H1 (cell line): ENCODE measurements around the gene MRPL55. TPM values are rescaled to one million over a fixed set of nuclear protein-coding genes. Genes with fewer than 3 reads are reported as not detected.

Source experiments
- CTCF ChIA-PET: fragments of 300-600 bp; sonication (Branson Sonifier 250); formaldehyde crosslinking; loops from one replicate; lab custom pipeline; 2021; ENCODE audit not compliant: partially characterized antibody; lab: Charles Lee
- POLR2A ChIA-PET: fragments of 300-600 bp; sonication (Branson Sonifier 250); formaldehyde crosslinking; loops from one replicate; lab custom pipeline; 2021; ENCODE audit warnings: inconsistent platforms; ENCODE audit not compliant: partially characterized antibody; lab: Charles Lee
- DNase-seq, 2 experiments: peaks; one replicate each; pipeline versions ENCODE4 v3.0.0 to v3.0.0-alpha.2; 2010 to 2022; ENCODE audit warnings: low spot score in 2 of 2, low read depth in 1 of 2, mixed read lengths in 1 of 2
- FAIRE-seq: peaks from 2 replicates; lab custom pipeline; 2011; peaks lifted over from hg19 to GRCh38; lab: Jason Lieb, UNC
- H2AFZ ChIP-seq: 2 replicates; pipeline ENCODE4 v1.8.1; 2012; ENCODE audit warnings: low read length, inconsistent platforms
- H2AK5ac ChIP-seq: 2 replicates; pipeline ENCODE4 v1.6.1; 2013; ENCODE audit warnings: low read depth, low read length
- H2BK120ac ChIP-seq: replicated peaks from 2 replicates; pipeline ENCODE3; 2013; ENCODE audit warnings: low read depth, low read length, inconsistent platforms
- H2BK12ac ChIP-seq: 2 replicates; pipeline ENCODE4 v1.6.1; 2013; ENCODE audit warnings: low read depth, low read length
- H2BK15ac ChIP-seq: 2 replicates; pipeline ENCODE4 v1.6.1; 2013; ENCODE audit warnings: low read length
- H2BK20ac ChIP-seq: 2 replicates; pipeline ENCODE4 v1.6.1; 2013; ENCODE audit warnings: low read length
- H2BK5ac ChIP-seq: 2 replicates; pipeline ENCODE4 v1.6.1; 2013; ENCODE audit warnings: low read depth, low read length
- H3K14ac ChIP-seq: 2 replicates; pipeline ENCODE4 v1.6.1; 2013; ENCODE audit warnings: inconsistent platforms; ENCODE audit not compliant: insufficient read length
- H3K18ac ChIP-seq: 2 replicates; pipeline ENCODE4 v1.6.1; 2013; ENCODE audit warnings: low read length; ENCODE audit errors: extremely low read depth
- H3K23ac ChIP-seq: 2 replicates; pipeline ENCODE4 v1.6.1; 2013; ENCODE audit warnings: inconsistent platforms; ENCODE audit not compliant: insufficient read length
- H3K23me2 ChIP-seq: 2 replicates; pipeline ENCODE4 v1.6.1; 2013; ENCODE audit warnings: low read depth, low read length
- H3K27ac ChIP-seq: 2 replicates; pipeline ENCODE4 v1.6.1; 2011; ENCODE audit warnings: low read depth, low read length, inconsistent platforms
- H3K27me3 ChIP-seq, 4 experiments: replicated peaks in 1 of 4; 1 replicate in 1 of 4; 2 replicates in 3 of 4; pipeline versions ENCODE4 v1.6.1 to v1.8.1; 2011 to 2013; ENCODE audit warnings: low read length in 3 of 4, mild to moderate bottlenecking in 3 of 4, inconsistent platforms in 2 of 4, mixed read lengths in 2 of 4, moderate library complexity in 1 of 4; ENCODE audit not compliant: control insufficient read depth in 3 of 4, insufficient read depth in 3 of 4; ENCODE audit errors: extremely low read depth in 1 of 4
- H3K36me3 ChIP-seq, 4 experiments: 2 replicates each; pipeline versions ENCODE4 v1.6.1 to v1.8.1; 2011 to 2013; ENCODE audit warnings: mild to moderate bottlenecking in 4 of 4, low read length in 3 of 4, moderate library complexity in 2 of 4, control low read depth in 1 of 4, inconsistent platforms in 1 of 4; ENCODE audit not compliant: insufficient read depth in 4 of 4, control insufficient read depth in 2 of 4
- H3K4ac ChIP-seq: replicated peaks from 2 replicates; pipeline ENCODE3; 2013; ENCODE audit warnings: low read length, low read depth, mixed read lengths, inconsistent platforms; ENCODE audit not compliant: insufficient read length
- H3K4me1 ChIP-seq, 4 experiments: replicated peaks in 1 of 4; 1 replicate in 1 of 4; 2 replicates in 3 of 4; pipeline versions ENCODE4 v1.6.1 to v1.8.1; 2011 to 2013; ENCODE audit warnings: low read length in 3 of 4, inconsistent platforms in 2 of 4, mixed read lengths in 1 of 4; ENCODE audit not compliant: insufficient read depth in 4 of 4, control insufficient read depth in 3 of 4
- H3K4me2 ChIP-seq, 2 experiments: 2 replicates each; pipeline versions ENCODE4 v1.6.1 to v1.8.1; 2011 to 2013; ENCODE audit warnings: low read depth in 2 of 2, low read length in 2 of 2, control low read depth in 1 of 2, inconsistent platforms in 1 of 2, mild to moderate bottlenecking in 1 of 2; ENCODE audit not compliant: insufficient read depth in 1 of 2
- H3K4me3 ChIP-seq, 4 experiments: fragments of 200-600, 300-600 bp in 1 of 4; sonication (generic), shearing (Covaris generic), sonication (Bioruptor Twin) in 1 of 4; 2 replicates each; pipeline versions ENCODE4 v1.5.1 to v1.8.1; 2011 to 2016; ENCODE audit warnings: low read length in 4 of 4, low read depth in 3 of 4, control low read depth in 2 of 4, inconsistent platforms in 2 of 4, mild to moderate bottlenecking in 2 of 4, mixed read lengths in 1 of 4, moderate library complexity in 1 of 4; ENCODE audit not compliant: insufficient read depth in 2 of 4; ENCODE audit errors: extremely low read depth in 1 of 4
- H3K56ac ChIP-seq: replicated peaks from 2 replicates; pipeline ENCODE3; 2013; ENCODE audit warnings: low read depth, mild to moderate bottlenecking, mixed read lengths, low read length, inconsistent platforms; ENCODE audit not compliant: insufficient read length
- H3K79me1 ChIP-seq: 2 replicates; pipeline ENCODE4 v1.6.1; 2013; ENCODE audit warnings: low read depth, low read length, control low read depth
- H3K79me2 ChIP-seq, 2 experiments: 2 replicates each; pipeline versions ENCODE4 v1.6.1 to v1.8.1; 2012 to 2013; ENCODE audit warnings: low read length in 2 of 2, mild to moderate bottlenecking in 2 of 2, inconsistent platforms in 1 of 2; ENCODE audit not compliant: insufficient read depth in 2 of 2, control insufficient read depth in 1 of 2
- H3K9ac ChIP-seq, 4 experiments: replicated peaks in 1 of 4; 1 replicate in 1 of 4; 2 replicates in 3 of 4; pipeline versions ENCODE4 v1.6.1 to v1.8.1; 2011 to 2013; ENCODE audit warnings: low read depth in 3 of 4, low read length in 3 of 4, control low read depth in 2 of 4, mild to moderate bottlenecking in 2 of 4, moderate library complexity in 2 of 4, inconsistent platforms in 1 of 4; ENCODE audit errors: extremely low read depth in 1 of 4
- H3K9me3 ChIP-seq, 2 experiments: 2 replicates each; pipeline versions ENCODE4 v1.6.1 to v1.8.1; 2012 to 2013; ENCODE audit warnings: mild to moderate bottlenecking in 2 of 2, moderate library complexity in 2 of 2, control low read depth in 1 of 2, inconsistent platforms in 1 of 2, low read depth in 1 of 2, low read length in 1 of 2, mixed read lengths in 1 of 2; ENCODE audit not compliant: insufficient read depth in 2 of 2
- H4K20me1 ChIP-seq, 2 experiments: replicated peaks in 1 of 2; 2 replicates each; pipeline versions ENCODE3 to v1.8.1; 2011 to 2013; ENCODE audit warnings: inconsistent platforms in 2 of 2, low read length in 2 of 2, mild to moderate bottlenecking in 1 of 2; ENCODE audit not compliant: insufficient read depth in 2 of 2, control insufficient read depth in 1 of 2
- H4K5ac ChIP-seq: 2 replicates; pipeline ENCODE4 v1.6.1; 2013; ENCODE audit warnings: low read length, low read depth, mixed read lengths, inconsistent platforms; ENCODE audit not compliant: insufficient read length
- H4K8ac ChIP-seq: 2 replicates; pipeline ENCODE4 v1.8.0; 2013; ENCODE audit warnings: mild to moderate bottlenecking, moderate library complexity, low read length, inconsistent platforms; ENCODE audit not compliant: insufficient read depth; ENCODE audit errors: extremely low read depth
- H4K91ac ChIP-seq: replicated peaks from 2 replicates; pipeline ENCODE3; 2013; ENCODE audit warnings: low read length, mixed read lengths, inconsistent platforms; ENCODE audit not compliant: insufficient read length
- BACH1 ChIP-seq: IDR thresholded peaks from 2 replicates; pipeline ENCODE4 v1.6.1; 2012; ENCODE audit warnings: low read length, improper control_type of control experiment
- BCL11A ChIP-seq, 2 experiments: IDR thresholded peaks; one replicate each; pipeline ENCODE4 v1.6.1; 2011; ENCODE audit warnings: low read depth in 2 of 2, low read length in 2 of 2, mild to moderate bottlenecking in 2 of 2
- CBX5 ChIP-seq: fragments of 300-800, 300-1000 bp; sonication (generic); IDR thresholded peaks from 2 replicates; pipeline ENCODE4 v1.7.1; 2016; ENCODE audit warnings: antibody characterized with exemption, low read length, low read depth
- EGR1 ChIP-seq: IDR thresholded peaks from 2 replicates; pipeline ENCODE4 v1.6.1; 2011; ENCODE audit warnings: low read depth, low read length, borderline replicate concordance
- FOSL1 ChIP-seq: IDR thresholded peaks from 2 replicates; pipeline ENCODE4 v1.6.1; 2011; ENCODE audit warnings: mild to moderate bottlenecking, low read depth, low read length, moderate library complexity; ENCODE audit not compliant: insufficient read depth
- GTF2F1 ChIP-seq: IDR thresholded peaks from 2 replicates; pipeline ENCODE4 v1.6.1; 2012; ENCODE audit warnings: low read depth, low read length, improper control_type of control experiment, borderline replicate concordance
- HDAC6 ChIP-seq: IDR thresholded peaks from one replicate; pipeline ENCODE4 v1.7.1; 2012; ENCODE audit warnings: low read depth, mild to moderate bottlenecking, inconsistent platforms, low read length, moderate library complexity
- JUND ChIP-seq: IDR thresholded peaks from 2 replicates; pipeline ENCODE4 v1.6.1; 2011; ENCODE audit warnings: mild to moderate bottlenecking, improper control_type of control experiment, low read length
- KDM1A ChIP-seq: fragments of 200-600, 300-600 bp; sonication (generic); IDR thresholded peaks from 2 replicates; pipeline ENCODE4 v1.7.1; 2016; ENCODE audit warnings: mild to moderate bottlenecking, low read length, borderline replicate concordance
- KDM4A ChIP-seq: IDR thresholded peaks from one replicate; pipeline ENCODE4 v1.7.1; 2012; ENCODE audit warnings: low read depth, mild to moderate bottlenecking, moderate library complexity, low read length, inconsistent platforms; ENCODE audit not compliant: severe bottlenecking
- KDM5A ChIP-seq: fragments of 200-600 bp; IDR thresholded peaks from 2 replicates; pipeline ENCODE4 v1.7.1; 2012; ENCODE audit warnings: mild to moderate bottlenecking, low read length, inconsistent platforms, mixed read lengths
- POU5F1 ChIP-seq: IDR thresholded peaks from 2 replicates; pipeline ENCODE4 v1.6.1; 2011; ENCODE audit warnings: low read depth, mild to moderate bottlenecking, low read length, moderate library complexity
- RBBP5 ChIP-seq: IDR thresholded peaks from 2 replicates; pipeline ENCODE4 v1.7.1; 2012; ENCODE audit warnings: low read depth, mild to moderate bottlenecking, inconsistent platforms, low read length, moderate library complexity, borderline replicate concordance
- RXRA ChIP-seq: IDR thresholded peaks from 2 replicates; pipeline ENCODE4 v1.6.1; 2011; ENCODE audit warnings: low read depth, mild to moderate bottlenecking, low read length, moderate library complexity; ENCODE audit not compliant: insufficient read depth
- SP2 ChIP-seq: IDR thresholded peaks from 2 replicates; pipeline ENCODE4 v1.6.1; 2012; ENCODE audit warnings: mild to moderate bottlenecking, low read length, inconsistent platforms
- WGBS, 2 experiments: shearing (Covaris generic) in 1 of 2; methylation state at CpG; one replicate each; pipeline versions ENCODE4 v1.1.6 to v1.1.7; 2013 to 2015; ENCODE audit warnings: low lambda C conversion rate in 2 of 2, mixed read lengths in 2 of 2, inconsistent platforms in 1 of 2, low coverage in 1 of 2, missing lambda C conversion rate in 1 of 2; ENCODE audit not compliant: insufficient replicate concordance in 2 of 2, insufficient coverage in 1 of 2, insufficient read length in 1 of 2; ENCODE audit errors: extremely low coverage in 1 of 2, missing lambda C conversion rate in 1 of 2; 5-methylcytosine and 5-hydroxymethylcytosine counted together
- polyA plus RNA-seq, 7 experiments: library from polyadenylated mRNA; depleted of rRNA in 3 of 7; stranded (reverse) in 5 of 7; unstranded in 2 of 7; fragments of >200 nt in 5 of 7; fragments of 200-250 nt in 2 of 7; gene quantifications; 1 replicate in 5 of 7; 2 replicates in 1 of 7; 4 replicates in 1 of 7; pipeline versions ENCODE4 v1.2.1 to v1.2.3, GENCODE V29; 2011 to 2013; ENCODE audit warnings: missing spikeins in 2 of 7, mixed read lengths in 2 of 7
- total RNA-seq: library from RNA; stranded (reverse); fragmentation: NEBNext Ultra II Directional; extraction: Animal tissue kit (Norgen Biotek cat#: 25700); gene quantifications from 2 replicates; pipeline ENCODE4 v1.2.1, GENCODE V29; 2021

Gene MRPL55
- total and polyA plus RNA-seq, 2 of the 8 experiments (the other 6 are each of a cell fraction or from before 2014, with no cell fraction given): 59.0 to 244 TPM

GRCh38 chr1:228147151-228147693, 38.1 kb upstream of the MRPL55 start:
- no peak overlapping the region for H3K27ac ChIP-seq
- H4K8ac ChIP-seq: no peak overlapping the region
- H2BK5ac ChIP-seq: no peak overlapping the region
- WGBS, 2 experiments: 92% methylated on average over 11 of the region's 20 CpGs; no CpG with 5 or more reads in 1 of the 2 experiments
- H2BK120ac ChIP-seq: no peak overlapping the region
- no peak overlapping the region for H2BK15ac ChIP-seq
- no peak for DNase-seq
- H2BK12ac ChIP-seq: no peak overlapping the region
- no peaks in the 10 kb centered on the region for H3K9me3 ChIP-seq
- H3K23me2 ChIP-seq: no peaks in the 10 kb centered on the region; the same call in 1 of the 2 replicates
- H3K79me1 ChIP-seq: peaks cover 11% of the 10 kb centered on the region
- no peak overlapping the region for H3K4ac ChIP-seq
- H4K20me1 ChIP-seq: peaks cover 8 to 22% of the 10 kb centered on the region in 2 experiments
- H4K5ac ChIP-seq: no peak overlapping the region
- peaks cover 0 to 10% (median 4%) of the 10 kb centered on the region in 4 experiments; a peak in 1 of 7 replicates for H3K4me1 ChIP-seq
- no peak overlapping the region for H3K4me2 ChIP-seq
- no peak overlapping the region for H2AFZ ChIP-seq
- H3K56ac ChIP-seq: no peak overlapping the region
- H3K27me3 ChIP-seq: no peaks in the 10 kb centered on the region
- H4K91ac ChIP-seq: no peak overlapping the region
- peaks cover 0 to 27% of the 10 kb centered on the region in 2 experiments; a peak in 3 of 4 replicates for H3K79me2 ChIP-seq
- H3K14ac ChIP-seq: no peak overlapping the region
- ChIA-PET POLR2A (no interaction called here), CTCF (interaction anchor here (2.0 kb wide), 1 partner anchor 16 kb away, joined by 7 read pairs; no protein-coding TSS in a partner anchor)
- FAIRE-seq: no peak
- H3K18ac ChIP-seq: no peak overlapping the region
- H3K4me3 ChIP-seq: no peak overlapping the region
- H2BK20ac ChIP-seq: no peak overlapping the region
- H2AK5ac ChIP-seq: no peak overlapping the region
- H3K9ac ChIP-seq: no peak overlapping the region
- H3K23ac ChIP-seq: no peak overlapping the region
- no peaks in the 10 kb centered on the region for H3K36me3 ChIP-seq
- TF ChIP-seq KDM1A: no peak
- no peak for TF ChIP-seq HDAC6
- no peak for TF ChIP-seq JUND
- no peak for TF ChIP-seq KDM4A
- no peak for TF ChIP-seq RXRA
- TF ChIP-seq POU5F1: no peak
- no peak for TF ChIP-seq GTF2F1
- no peak for TF ChIP-seq CBX5
- no peak for TF ChIP-seq BCL11A (IDR thresholded peaks at IDR 0.05; ENCODE audit: low read depth in 2 of 2, low read length in 2 of 2)
- TF ChIP-seq KDM5A: no peak
- TF ChIP-seq FOSL1: no peak
- TF ChIP-seq RBBP5: no peak
- TF ChIP-seq SP2: no peak
- no peak for TF ChIP-seq EGR1
- TF ChIP-seq BACH1: no peak
